ENCODE measurements around the gene PRELID3B. TPM values are rescaled to one million over a fixed set of nuclear protein-coding genes. Genes with fewer than 3 reads are reported as not detected.

The PRELID3B gene
- total RNA-seq, 1 experiment from 2014 or later, result 129 TPM

DNA sequence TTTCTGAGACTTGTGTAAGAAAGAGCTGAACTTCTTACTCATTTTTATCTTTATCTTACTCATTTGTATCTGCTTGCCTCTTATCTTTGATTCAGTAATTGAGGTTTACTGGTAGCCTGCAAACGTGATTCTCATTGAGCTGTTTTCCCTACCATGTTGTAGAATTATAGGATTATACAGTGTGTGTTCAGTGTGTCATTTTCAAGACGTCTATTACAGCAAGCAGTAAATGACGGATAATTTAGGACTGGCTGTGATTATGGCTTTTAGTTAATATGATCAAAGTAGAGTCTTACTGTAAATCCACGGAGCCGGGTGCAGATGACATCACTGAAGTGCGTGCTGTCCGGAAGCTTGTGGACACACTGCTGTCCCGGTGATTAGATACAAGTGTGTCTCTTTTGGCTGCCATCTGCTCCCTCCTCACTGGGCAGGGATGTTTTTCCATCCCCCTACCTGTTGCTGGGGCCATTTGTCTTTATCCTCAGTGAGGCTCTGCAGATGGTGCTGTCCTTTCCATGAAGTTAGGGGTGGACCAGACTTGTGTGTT is 55.5 kb downstream of the PRELID3B start:
- CTCF ChIA-PET, result no interaction called here
- Histone ChIP-seq H3K27ac (ENCODE audit: low read depth, low read length) (no peak overlapping the region), H3K4me3 (replicated peaks in 1 of 2; ENCODE audit: low read depth in 1 of 2, low read length in 2 of 2) (no peak overlapping the region), H4K20me1 (ENCODE audit: insufficient read depth) (no peaks in the 10 kb centered on the region), H3K36me3 (ENCODE audit: control insufficient read depth in 1 of 2, insufficient read depth in 2 of 2, low read length in 2 of 2) (peaks cover 47 to 57% of the 10 kb centered on the region in 2 experiments), H3K27me3 (ENCODE audit: insufficient read depth, low read length) (no peaks in the 10 kb centered on the region), H2AFZ (ENCODE audit: low read depth, low read length, poor library complexity, severe bottlenecking) (no peak overlapping the region), H3K9ac (ENCODE audit: low read length) (no peak overlapping the region), H3K9me3 (ENCODE audit: control insufficient read depth in 1 of 2, insufficient read depth in 1 of 2, low read depth in 1 of 2, low read length in 2 of 2) (no peaks in the 10 kb centered on the region), H3K79me2 (ENCODE audit: insufficient read depth, low read length) (peaks cover 70% of the 10 kb centered on the region), H3K4me2 (ENCODE audit: low read length) (no peak overlapping the region), H3K4me1 (ENCODE audit: control insufficient read depth in 1 of 2, insufficient read depth in 2 of 2, low read length in 2 of 2) (peaks cover 6 to 9% of the 10 kb centered on the region in 2 experiments), H3K9me2 (ENCODE audit: insufficient read depth) (no peaks in the 10 kb centered on the region)
- BruUV-seq (replicated peaks), result no TSS peak
- no peak for TF ChIP-seq POLR2A (IDR thresholded peaks at IDR 0.05; ENCODE audit: borderline replicate concordance, extremely low read depth, insufficient read depth, insufficient read length)
- TF ChIP-seq SIN3A (IDR thresholded peaks at IDR 0.05; ENCODE audit: low read depth), result no peak
- no peak for TF ChIP-seq TCF7L2 (IDR thresholded peaks at IDR 0.05; ENCODE audit: borderline replicate concordance, extremely low read depth, insufficient read depth, insufficient read length)
- no peak for TF ChIP-seq CBX3 (IDR thresholded peaks at IDR 0.05; ENCODE audit: low read depth)
- TF ChIP-seq YY1 (IDR thresholded peaks at IDR 0.05; ENCODE audit: extremely low read depth, insufficient replicate concordance, low read depth, low read length), result no peak
- TF ChIP-seq, protein P1, sequence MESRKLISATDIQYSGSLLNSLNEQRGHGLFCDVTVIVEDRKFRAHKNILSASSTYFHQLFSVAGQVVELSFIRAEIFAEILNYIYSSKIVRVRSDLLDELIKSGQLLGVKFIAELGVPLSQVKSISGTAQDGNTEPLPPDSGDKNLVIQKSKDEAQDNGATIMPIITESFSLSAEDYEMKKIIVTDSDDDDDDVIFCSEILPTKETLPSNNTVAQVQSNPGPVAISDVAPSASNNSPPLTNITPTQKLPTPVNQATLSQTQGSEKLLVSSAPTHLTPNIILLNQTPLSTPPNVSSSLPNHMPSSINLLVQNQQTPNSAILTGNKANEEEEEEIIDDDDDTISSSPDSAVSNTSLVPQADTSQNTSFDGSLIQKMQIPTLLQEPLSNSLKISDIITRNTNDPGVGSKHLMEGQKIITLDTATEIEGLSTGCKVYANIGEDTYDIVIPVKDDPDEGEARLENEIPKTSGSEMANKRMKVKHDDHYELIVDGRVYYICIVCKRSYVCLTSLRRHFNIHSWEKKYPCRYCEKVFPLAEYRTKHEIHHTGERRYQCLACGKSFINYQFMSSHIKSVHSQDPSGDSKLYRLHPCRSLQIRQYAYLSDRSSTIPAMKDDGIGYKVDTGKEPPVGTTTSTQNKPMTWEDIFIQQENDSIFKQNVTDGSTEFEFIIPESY (IDR thresholded peaks at IDR 0.05; ENCODE audit: extremely low read depth, insufficient replicate concordance, low read length), result no peak
- no peak for TF ChIP-seq FOSL1 (IDR thresholded peaks at IDR 0.05; ENCODE audit: low read depth)
- TF ChIP-seq, protein P2, sequence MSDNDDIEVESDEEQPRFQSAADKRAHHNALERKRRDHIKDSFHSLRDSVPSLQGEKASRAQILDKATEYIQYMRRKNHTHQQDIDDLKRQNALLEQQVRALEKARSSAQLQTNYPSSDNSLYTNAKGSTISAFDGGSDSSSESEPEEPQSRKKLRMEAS (IDR thresholded peaks at IDR 0.05), result no peak
- TF ChIP-seq EGR1 (IDR thresholded peaks at IDR 0.05; ENCODE audit: low read depth), result no peak
- TF ChIP-seq, protein P3, sequence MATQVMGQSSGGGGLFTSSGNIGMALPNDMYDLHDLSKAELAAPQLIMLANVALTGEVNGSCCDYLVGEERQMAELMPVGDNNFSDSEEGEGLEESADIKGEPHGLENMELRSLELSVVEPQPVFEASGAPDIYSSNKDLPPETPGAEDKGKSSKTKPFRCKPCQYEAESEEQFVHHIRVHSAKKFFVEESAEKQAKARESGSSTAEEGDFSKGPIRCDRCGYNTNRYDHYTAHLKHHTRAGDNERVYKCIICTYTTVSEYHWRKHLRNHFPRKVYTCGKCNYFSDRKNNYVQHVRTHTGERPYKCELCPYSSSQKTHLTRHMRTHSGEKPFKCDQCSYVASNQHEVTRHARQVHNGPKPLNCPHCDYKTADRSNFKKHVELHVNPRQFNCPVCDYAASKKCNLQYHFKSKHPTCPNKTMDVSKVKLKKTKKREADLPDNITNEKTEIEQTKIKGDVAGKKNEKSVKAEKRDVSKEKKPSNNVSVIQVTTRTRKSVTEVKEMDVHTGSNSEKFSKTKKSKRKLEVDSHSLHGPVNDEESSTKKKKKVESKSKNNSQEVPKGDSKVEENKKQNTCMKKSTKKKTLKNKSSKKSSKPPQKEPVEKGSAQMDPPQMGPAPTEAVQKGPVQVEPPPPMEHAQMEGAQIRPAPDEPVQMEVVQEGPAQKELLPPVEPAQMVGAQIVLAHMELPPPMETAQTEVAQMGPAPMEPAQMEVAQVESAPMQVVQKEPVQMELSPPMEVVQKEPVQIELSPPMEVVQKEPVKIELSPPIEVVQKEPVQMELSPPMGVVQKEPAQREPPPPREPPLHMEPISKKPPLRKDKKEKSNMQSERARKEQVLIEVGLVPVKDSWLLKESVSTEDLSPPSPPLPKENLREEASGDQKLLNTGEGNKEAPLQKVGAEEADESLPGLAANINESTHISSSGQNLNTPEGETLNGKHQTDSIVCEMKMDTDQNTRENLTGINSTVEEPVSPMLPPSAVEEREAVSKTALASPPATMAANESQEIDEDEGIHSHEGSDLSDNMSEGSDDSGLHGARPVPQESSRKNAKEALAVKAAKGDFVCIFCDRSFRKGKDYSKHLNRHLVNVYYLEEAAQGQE (IDR thresholded peaks at IDR 0.05; ENCODE audit: low read depth), result no peak
- TF ChIP-seq SP1 (IDR thresholded peaks at IDR 0.05; ENCODE audit: low read depth), result no peak
- TF ChIP-seq SRF (IDR thresholded peaks at IDR 0.05; ENCODE audit: low read depth), result no peak
- TF ChIP-seq ZNF274 (IDR thresholded peaks at IDR 0.05; ENCODE audit: low read depth, low read length), result no peak
- no peak for TF ChIP-seq EZH2phosphoT487 (IDR thresholded peaks at IDR 0.05; ENCODE audit: borderline replicate concordance)
- TF ChIP-seq RAD21 (IDR thresholded peaks at IDR 0.05; ENCODE audit: low read depth), result no peak
- no peak for TF ChIP-seq ELF1 (IDR thresholded peaks at IDR 0.05; ENCODE audit: borderline replicate concordance, low read depth)
- TF ChIP-seq CEBPB (IDR thresholded peaks at IDR 0.05; ENCODE audit: low read depth), result no peak
- TF ChIP-seq, protein P4, sequence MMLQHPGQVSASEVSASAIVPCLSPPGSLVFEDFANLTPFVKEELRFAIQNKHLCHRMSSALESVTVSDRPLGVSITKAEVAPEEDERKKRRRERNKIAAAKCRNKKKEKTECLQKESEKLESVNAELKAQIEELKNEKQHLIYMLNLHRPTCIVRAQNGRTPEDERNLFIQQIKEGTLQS (IDR thresholded peaks at IDR 0.05), result no peak
- no peak for TF ChIP-seq ZFX (IDR thresholded peaks at IDR 0.05)
- POLR2A ChIA-PET, result no interaction called here
- RAD21 ChIA-PET (ENCODE audit: low non-redundant PET in 1 of 2, low total read pairs in 2 of 2, uncharacterized antibody in 2 of 2, unreplicated experiment in 2 of 2), result no interaction called here
- ATAC-seq (no peak), DNase-seq (ENCODE audit: low read depth, low spot score) (no peak)
- intact Hi-C loops (cut with micrococcal nuclease), result loop anchor here (10.0 kb wide), 1 partner anchor 82 kb away; no protein-coding TSS in a partner anchor
